ENCODE measurements around the gene SNRPA1.

SNRPA1 gene

GRCh38 chr15:101244889-101245668 lies 50.0 kb downstream of the SNRPA1 start:
- in situ Hi-C loops (cut with MboI; ENCODE audit: low sequenced_read_pairs), result no loop called here

- in situ Hi-C loops (cut with MboI; ENCODE audit: low sequenced_read_pairs), result no loop called here
These were observed 50.8 kb downstream of the SNRPA1 start for GRCh38 chr15:101244036-101244781.

GRCh38 chr15:101243420-101243819 lies 51.6 kb downstream of the SNRPA1 start:
- in situ Hi-C loops (cut with MboI; ENCODE audit: low sequenced_read_pairs), result no loop called here

- in situ Hi-C loops (cut with MboI; ENCODE audit: low sequenced_read_pairs), result no loop called here
These were observed 52.1 kb downstream of the SNRPA1 start for GRCh38 chr15:101242999-101243336.

- in situ Hi-C loops (cut with MboI; ENCODE audit: low sequenced_read_pairs), result no loop called here
These were observed 52.7 kb downstream of the SNRPA1 start for GRCh38 chr15:101242160-101242998.

- in situ Hi-C loops (cut with MboI; ENCODE audit: low sequenced_read_pairs), result no loop called here
These were observed 54.7 kb downstream of the SNRPA1 start for GRCh38 chr15:101240358-101240757.

- in situ Hi-C loops (cut with MboI; ENCODE audit: low sequenced_read_pairs), result no loop called here
These were observed 55.3 kb downstream of the SNRPA1 start for GRCh38 chr15:101239724-101240136.

GRCh38 chr15:101237251-101237650 lies 57.8 kb downstream of the SNRPA1 start:
- in situ Hi-C loops (cut with MboI; ENCODE audit: low sequenced_read_pairs), result no loop called here

- in situ Hi-C loops (cut with MboI; ENCODE audit: low sequenced_read_pairs), result no loop called here
These were observed 61.3 kb downstream of the SNRPA1 start for GRCh38 chr15:101233651-101234280.

GRCh38 chr15:101232677-101233076 lies 62.4 kb downstream of the SNRPA1 start:
- in situ Hi-C loops (cut with MboI; ENCODE audit: low sequenced_read_pairs), result no loop called here

Measured in HL-60/S4 (cell line).